WTC11 (cell line): ENCODE data around the gene BIRC5. TPM values are rescaled to one million over a fixed set of nuclear protein-coding genes. Genes with fewer than 3 reads are reported as not detected.
A peak's percentile ranks its signal among the peaks of the same experiment; 100 is the strongest.

Experiments used
- ATAC-seq: fragments of 200-7000 bp; cut with Tn5 transposase; 2 replicates; pipeline ENCODE4 v1.10.0; 2021; ENCODE audit warnings: mild to moderate bottlenecking, moderate library complexity
- CTCF ChIA-PET: fragments of 300-600 bp; sonication (Branson Sonifier 250); formaldehyde crosslinking; loops from one replicate; lab custom pipeline; 2021; ENCODE audit warnings: antibody characterized with exemption; lab: Charles Lee
- POLR2A ChIA-PET: fragments of 350-600 bp; sonication (Branson Sonifier 250); formaldehyde crosslinking; loops from one replicate; lab custom pipeline; 2021; ENCODE audit warnings: antibody characterized with exemption; lab: Charles Lee
- DNase-seq: peaks from one replicate; pipeline ENCODE4 v3.0.0; 2021; ENCODE audit warnings: low spot score
- H3K27ac Mint-ChIP-seq: 2 replicates; pipeline ENCODE4 v1.8.0; 2021; ENCODE audit warnings: mixed read lengths
- H3K27me3 Mint-ChIP-seq: 2 replicates; pipeline ENCODE4 v1.8.0; 2021; ENCODE audit warnings: low read depth, mild to moderate bottlenecking, moderate library complexity, mixed read lengths
- H3K36me3 Mint-ChIP-seq: 2 replicates; pipeline ENCODE4 v1.8.0; 2021; ENCODE audit warnings: mixed read lengths
- H3K4me1 Mint-ChIP-seq: 2 replicates; pipeline ENCODE4 v1.8.0; 2022; ENCODE audit warnings: mixed read lengths
- H3K4me3 Mint-ChIP-seq: 2 replicates; pipeline ENCODE4 v1.8.0; 2021; ENCODE audit warnings: mild to moderate bottlenecking, moderate library complexity, mixed read lengths
- H3K9me3 Mint-ChIP-seq: 2 replicates; pipeline ENCODE4 v1.8.0; 2021; ENCODE audit warnings: mixed read lengths
- CREB1 ChIP-seq: sonication (generic); formaldehyde crosslinking; IDR thresholded peaks from 2 replicates; pipeline ENCODE4 v1.8.0; 2023; ENCODE audit warnings: mild to moderate bottlenecking, missing genetic modification reagents
- EMX1 ChIP-seq: fragments of 250-450 bp; sonication (Bioruptor Pico); IDR thresholded peaks from 2 replicates; pipeline ENCODE4 v1.8.0; 2021; ENCODE audit warnings: mild to moderate bottlenecking
- ESRRA ChIP-seq: sonication (generic); formaldehyde crosslinking; IDR thresholded peaks from 2 replicates; pipeline ENCODE4 v1.8.1; 2022; ENCODE audit warnings: mild to moderate bottlenecking, missing genetic modification reagents, borderline replicate concordance
- ETV6 ChIP-seq: sonication (generic); formaldehyde crosslinking; IDR thresholded peaks from 2 replicates; pipeline ENCODE4 v1.8.1; 2022; ENCODE audit warnings: mild to moderate bottlenecking, missing genetic modification reagents
- JAZF1 ChIP-seq: fragments of 250-450 bp; sonication (Bioruptor Pico); IDR thresholded peaks from 2 replicates; pipeline ENCODE4 v1.9.0; 2021; ENCODE audit warnings: moderate library complexity, mild to moderate bottlenecking, inconsistent platforms
- MYBL2 ChIP-seq: sonication (generic); formaldehyde crosslinking; IDR thresholded peaks from 2 replicates; pipeline ENCODE4 v1.8.1; 2023; ENCODE audit warnings: mild to moderate bottlenecking, moderate library complexity, missing genetic modification reagents
- NR2C2 ChIP-seq: sonication (generic); formaldehyde crosslinking; IDR thresholded peaks from 2 replicates; pipeline ENCODE4 v1.8.0; 2022; ENCODE audit warnings: mild to moderate bottlenecking, missing genetic modification reagents
- OVOL2 ChIP-seq: fragments of 250-450 bp; sonication (Bioruptor Pico); IDR thresholded peaks from 2 replicates; pipeline ENCODE4 v1.9.0; 2021; ENCODE audit warnings: mild to moderate bottlenecking, borderline replicate concordance
- PRRX2 ChIP-seq: fragments of 250-450 bp; sonication (Bioruptor Pico); IDR thresholded peaks from 2 replicates; pipeline ENCODE4 v1.8.0; 2021; ENCODE audit warnings: mild to moderate bottlenecking
- SMAD4 ChIP-seq: sonication (generic); formaldehyde crosslinking; IDR thresholded peaks from 2 replicates; pipeline ENCODE4 v1.8.0; 2022; ENCODE audit warnings: mild to moderate bottlenecking, missing genetic modification reagents
- SOX15 ChIP-seq: fragments of 250-450 bp; sonication (Bioruptor Pico); IDR thresholded peaks from 2 replicates; pipeline ENCODE4 v1.9.0; 2021; ENCODE audit warnings: mild to moderate bottlenecking
- TEAD1 ChIP-seq: sonication (generic); formaldehyde crosslinking; IDR thresholded peaks from 2 replicates; pipeline ENCODE4 v1.8.0; 2022; ENCODE audit warnings: mild to moderate bottlenecking, missing genetic modification reagents
- ZNF423 ChIP-seq: fragments of 250-450 bp; sonication (Bioruptor Pico); IDR thresholded peaks from 2 replicates; pipeline ENCODE4 v2.1.2; 2022; ENCODE audit warnings: mild to moderate bottlenecking, moderate library complexity
- total RNA-seq: library from RNA; stranded (reverse); gene quantifications from 3 replicates; pipeline ENCODE4 v1.2.3, GENCODE V29; 2021
- TF ChIP-seq, protein P1 (sequence below): sonication (generic); formaldehyde crosslinking; IDR thresholded peaks from 2 replicates; pipeline ENCODE4 v1.8.0; 2022; ENCODE audit warnings: mild to moderate bottlenecking, missing genetic modification reagents
- TF ChIP-seq, protein P2 (sequence below): sonication (generic); formaldehyde crosslinking; IDR thresholded peaks from 2 replicates; pipeline ENCODE4 v1.8.0; 2022; ENCODE audit warnings: mild to moderate bottlenecking, missing genetic modification reagents
- TF ChIP-seq, protein P3 (sequence below): sonication (generic); formaldehyde crosslinking; IDR thresholded peaks from 2 replicates; pipeline ENCODE4 v1.8.1; 2023; ENCODE audit warnings: mild to moderate bottlenecking, missing genetic modification reagents, borderline replicate concordance
- TF ChIP-seq, protein P4 (sequence below): fragments of 250-450 bp; sonication (Bioruptor Pico); IDR thresholded peaks from 2 replicates; pipeline ENCODE4 v2.1.2; 2022; ENCODE audit warnings: mild to moderate bottlenecking, moderate library complexity
- TF ChIP-seq, protein P5 (sequence below): sonication (generic); formaldehyde crosslinking; IDR thresholded peaks from 2 replicates; pipeline ENCODE4 v1.8.1; 2023; ENCODE audit warnings: mild to moderate bottlenecking, missing genetic modification reagents
- TF ChIP-seq, protein P6 (sequence below): sonication (generic); formaldehyde crosslinking; IDR thresholded peaks from 2 replicates; pipeline ENCODE4 v1.8.0; 2023; ENCODE audit warnings: mild to moderate bottlenecking, missing genetic modification reagents
- TF ChIP-seq, protein P7 (sequence below): sonication (generic); formaldehyde crosslinking; IDR thresholded peaks from 2 replicates; pipeline ENCODE4 v1.8.1; 2023; ENCODE audit warnings: mild to moderate bottlenecking, missing genetic modification reagents

Gene BIRC5
- total RNA-seq, 1 experiment from 2014 or later = 115 TPM

DNA sequence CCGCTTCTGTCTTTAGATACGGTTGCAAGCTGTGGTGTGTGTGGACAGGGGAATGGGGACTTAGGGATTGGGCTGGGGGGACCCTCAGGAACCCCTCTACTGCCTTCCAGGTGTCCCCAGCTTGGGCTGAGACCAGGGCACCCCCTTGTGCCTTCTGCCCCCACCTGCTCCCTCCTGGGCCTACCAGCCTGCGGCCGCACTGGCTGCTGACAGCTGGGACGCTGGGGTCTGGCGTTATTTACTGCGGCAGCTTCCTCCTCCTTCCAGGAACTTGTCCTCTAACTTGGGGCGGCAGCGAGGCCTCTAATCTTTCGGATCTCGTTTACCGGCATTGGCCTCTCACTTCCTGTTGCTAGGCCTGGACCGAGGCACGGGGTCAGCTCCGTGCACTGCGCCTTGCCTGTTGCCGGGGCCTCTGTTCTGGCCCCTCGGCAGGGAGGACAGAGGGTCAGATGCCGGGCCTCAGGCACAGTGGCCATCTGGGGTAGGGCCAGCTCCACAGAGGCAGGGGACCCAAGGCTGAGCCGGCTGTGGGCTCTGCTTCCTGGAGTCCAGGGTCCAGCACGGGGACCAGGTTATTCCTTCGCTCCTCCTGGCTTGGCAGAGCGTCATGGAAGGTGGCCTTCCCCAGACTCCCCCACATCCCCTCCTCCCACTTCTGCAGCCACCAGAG lies 49.1 kb downstream of the BIRC5 start:
- H3K27me3 Mint-ChIP-seq = no peaks in the 10 kb centered on the region
- H3K9me3 Mint-ChIP-seq = no peaks in the 10 kb centered on the region
- no peak for ATAC-seq
- H3K36me3 Mint-ChIP-seq = no peaks in the 10 kb centered on the region
- POLR2A ChIA-PET = interaction anchor here (0.9 kb wide), 1 partner anchor 9 kb away, joined by 4 read pairs; no protein-coding TSS in a partner anchor
- peaks cover 38% of the 10 kb centered on the region for H3K4me1 Mint-ChIP-seq
- CTCF ChIA-PET = interaction anchor here (0.7 to 2.1 kb wide), 2 partner anchors 12 to 26 kb away, joined by 3 to 9 read pairs; no protein-coding TSS in a partner anchor
- no peak for DNase-seq
- TF ChIP-seq, protein P1, sequence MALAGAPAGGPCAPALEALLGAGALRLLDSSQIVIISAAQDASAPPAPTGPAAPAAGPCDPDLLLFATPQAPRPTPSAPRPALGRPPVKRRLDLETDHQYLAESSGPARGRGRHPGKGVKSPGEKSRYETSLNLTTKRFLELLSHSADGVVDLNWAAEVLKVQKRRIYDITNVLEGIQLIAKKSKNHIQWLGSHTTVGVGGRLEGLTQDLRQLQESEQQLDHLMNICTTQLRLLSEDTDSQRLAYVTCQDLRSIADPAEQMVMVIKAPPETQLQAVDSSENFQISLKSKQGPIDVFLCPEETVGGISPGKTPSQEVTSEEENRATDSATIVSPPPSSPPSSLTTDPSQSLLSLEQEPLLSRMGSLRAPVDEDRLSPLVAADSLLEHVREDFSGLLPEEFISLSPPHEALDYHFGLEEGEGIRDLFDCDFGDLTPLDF (CRISPR knock-in tag) = no peak
- TF ChIP-seq PRRX2 (CRISPR knock-in tag) (no peak), ETV6 (no peak), NR2C2 (CRISPR knock-in tag) (no peak), JAZF1 (CRISPR knock-in tag) (no peak), TEAD1 (CRISPR knock-in tag) (no peak), SMAD4 (CRISPR knock-in tag) (no peak)
- TF ChIP-seq, protein P2, sequence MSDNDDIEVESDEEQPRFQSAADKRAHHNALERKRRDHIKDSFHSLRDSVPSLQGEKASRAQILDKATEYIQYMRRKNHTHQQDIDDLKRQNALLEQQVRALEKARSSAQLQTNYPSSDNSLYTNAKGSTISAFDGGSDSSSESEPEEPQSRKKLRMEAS = no peak
- no peak overlapping the region for H3K4me3 Mint-ChIP-seq
- 0 out of 2 replicates have a peak overlapping the region, but pooled peaks have one; percentile 57 for H3K27ac Mint-ChIP-seq

DNA sequence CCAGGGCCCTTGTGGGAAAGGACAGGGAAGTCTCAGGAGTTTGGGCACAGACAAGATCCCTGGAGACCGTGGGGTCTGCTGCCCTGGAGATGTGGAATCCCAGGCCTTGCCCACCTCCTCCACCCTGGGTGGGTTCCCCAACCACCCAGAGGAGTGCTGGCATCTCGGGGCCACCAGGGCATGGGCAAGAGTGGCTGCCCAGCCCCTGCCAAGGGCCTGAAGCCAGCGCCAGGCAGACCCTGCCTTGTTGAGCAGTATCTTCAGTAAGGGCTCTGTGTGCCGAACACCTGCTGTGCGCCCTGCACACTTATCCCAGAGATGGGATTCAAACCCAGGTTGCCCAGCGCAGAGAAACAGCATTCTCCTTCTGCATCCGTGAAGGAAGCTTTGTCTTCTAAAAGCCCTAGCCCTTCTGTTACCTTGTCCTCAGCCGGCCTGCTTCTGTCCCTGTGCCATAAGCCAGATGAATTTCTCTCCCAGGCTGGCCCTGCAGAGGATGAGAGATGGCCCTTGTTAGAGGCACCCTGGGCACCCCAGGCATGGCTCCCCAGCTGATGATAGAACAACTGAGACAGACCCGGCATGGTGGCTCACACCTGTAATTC lies 49.8 kb downstream of the BIRC5 start:
- H3K36me3 Mint-ChIP-seq = no peaks in the 10 kb centered on the region
- no peak overlapping the region for H3K4me3 Mint-ChIP-seq
- DNase-seq (no peak), ATAC-seq (no peak)
- no peak overlapping the region for H3K27ac Mint-ChIP-seq
- peaks cover 2% of the 10 kb centered on the region; the same call in 1 of the 2 replicates for H3K27me3 Mint-ChIP-seq
- ChIA-PET CTCF (interaction anchor here (0.7 to 2.1 kb wide), 2 partner anchors 13 to 96 kb away, joined by 3 to 9 read pairs; partner anchors contain the start of gene SOCS3), POLR2A (interaction anchor here (0.6 kb wide), 2 partner anchors 106 to 1231 kb away, joined by 4 to 8 read pairs; no protein-coding TSS in a partner anchor)
- peaks cover 41% of the 10 kb centered on the region for H3K4me1 Mint-ChIP-seq
- no peaks in the 10 kb centered on the region for H3K9me3 Mint-ChIP-seq
- no peak for TF ChIP-seq ZNF423 (CRISPR knock-in tag)
- no peak for TF ChIP-seq EMX1 (CRISPR knock-in tag)
- TF ChIP-seq SOX15 (CRISPR knock-in tag) = no peak
- TF ChIP-seq MYBL2 (CRISPR knock-in tag) = no peak
- TF ChIP-seq JAZF1 (CRISPR knock-in tag) = no peak
- no peak for TF ChIP-seq ESRRA
- TF ChIP-seq, protein P3, sequence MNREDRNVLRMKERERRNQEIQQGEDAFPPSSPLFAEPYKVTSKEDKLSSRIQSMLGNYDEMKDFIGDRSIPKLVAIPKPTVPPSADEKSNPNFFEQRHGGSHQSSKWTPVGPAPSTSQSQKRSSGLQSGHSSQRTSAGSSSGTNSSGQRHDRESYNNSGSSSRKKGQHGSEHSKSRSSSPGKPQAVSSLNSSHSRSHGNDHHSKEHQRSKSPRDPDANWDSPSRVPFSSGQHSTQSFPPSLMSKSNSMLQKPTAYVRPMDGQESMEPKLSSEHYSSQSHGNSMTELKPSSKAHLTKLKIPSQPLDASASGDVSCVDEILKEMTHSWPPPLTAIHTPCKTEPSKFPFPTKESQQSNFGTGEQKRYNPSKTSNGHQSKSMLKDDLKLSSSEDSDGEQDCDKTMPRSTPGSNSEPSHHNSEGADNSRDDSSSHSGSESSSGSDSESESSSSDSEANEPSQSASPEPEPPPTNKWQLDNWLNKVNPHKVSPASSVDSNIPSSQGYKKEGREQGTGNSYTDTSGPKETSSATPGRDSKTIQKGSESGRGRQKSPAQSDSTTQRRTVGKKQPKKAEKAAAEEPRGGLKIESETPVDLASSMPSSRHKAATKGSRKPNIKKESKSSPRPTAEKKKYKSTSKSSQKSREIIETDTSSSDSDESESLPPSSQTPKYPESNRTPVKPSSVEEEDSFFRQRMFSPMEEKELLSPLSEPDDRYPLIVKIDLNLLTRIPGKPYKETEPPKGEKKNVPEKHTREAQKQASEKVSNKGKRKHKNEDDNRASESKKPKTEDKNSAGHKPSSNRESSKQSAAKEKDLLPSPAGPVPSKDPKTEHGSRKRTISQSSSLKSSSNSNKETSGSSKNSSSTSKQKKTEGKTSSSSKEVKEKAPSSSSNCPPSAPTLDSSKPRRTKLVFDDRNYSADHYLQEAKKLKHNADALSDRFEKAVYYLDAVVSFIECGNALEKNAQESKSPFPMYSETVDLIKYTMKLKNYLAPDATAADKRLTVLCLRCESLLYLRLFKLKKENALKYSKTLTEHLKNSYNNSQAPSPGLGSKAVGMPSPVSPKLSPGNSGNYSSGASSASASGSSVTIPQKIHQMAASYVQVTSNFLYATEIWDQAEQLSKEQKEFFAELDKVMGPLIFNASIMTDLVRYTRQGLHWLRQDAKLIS (CRISPR knock-in tag) = no peak
- TF ChIP-seq, protein P4, sequence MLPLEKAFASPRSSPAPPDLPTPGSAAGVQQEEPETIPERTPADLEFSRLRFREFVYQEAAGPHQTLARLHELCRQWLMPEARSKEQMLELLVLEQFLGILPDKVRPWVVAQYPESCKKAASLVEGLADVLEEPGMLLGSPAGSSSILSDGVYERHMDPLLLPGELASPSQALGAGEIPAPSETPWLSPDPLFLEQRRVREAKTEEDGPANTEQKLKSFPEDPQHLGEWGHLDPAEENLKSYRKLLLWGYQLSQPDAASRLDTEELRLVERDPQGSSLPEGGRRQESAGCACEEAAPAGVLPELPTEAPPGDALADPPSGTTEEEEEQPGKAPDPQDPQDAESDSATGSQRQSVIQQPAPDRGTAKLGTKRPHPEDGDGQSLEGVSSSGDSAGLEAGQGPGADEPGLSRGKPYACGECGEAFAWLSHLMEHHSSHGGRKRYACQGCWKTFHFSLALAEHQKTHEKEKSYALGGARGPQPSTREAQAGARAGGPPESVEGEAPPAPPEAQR (CRISPR knock-in tag) = no peak
- no peak for TF ChIP-seq OVOL2 (CRISPR knock-in tag)
- TF ChIP-seq, protein P5, sequence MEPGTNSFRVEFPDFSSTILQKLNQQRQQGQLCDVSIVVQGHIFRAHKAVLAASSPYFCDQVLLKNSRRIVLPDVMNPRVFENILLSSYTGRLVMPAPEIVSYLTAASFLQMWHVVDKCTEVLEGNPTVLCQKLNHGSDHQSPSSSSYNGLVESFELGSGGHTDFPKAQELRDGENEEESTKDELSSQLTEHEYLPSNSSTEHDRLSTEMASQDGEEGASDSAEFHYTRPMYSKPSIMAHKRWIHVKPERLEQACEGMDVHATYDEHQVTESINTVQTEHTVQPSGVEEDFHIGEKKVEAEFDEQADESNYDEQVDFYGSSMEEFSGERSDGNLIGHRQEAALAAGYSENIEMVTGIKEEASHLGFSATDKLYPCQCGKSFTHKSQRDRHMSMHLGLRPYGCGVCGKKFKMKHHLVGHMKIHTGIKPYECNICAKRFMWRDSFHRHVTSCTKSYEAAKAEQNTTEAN (CRISPR knock-in tag) = no peak
- TF ChIP-seq, protein P6, sequence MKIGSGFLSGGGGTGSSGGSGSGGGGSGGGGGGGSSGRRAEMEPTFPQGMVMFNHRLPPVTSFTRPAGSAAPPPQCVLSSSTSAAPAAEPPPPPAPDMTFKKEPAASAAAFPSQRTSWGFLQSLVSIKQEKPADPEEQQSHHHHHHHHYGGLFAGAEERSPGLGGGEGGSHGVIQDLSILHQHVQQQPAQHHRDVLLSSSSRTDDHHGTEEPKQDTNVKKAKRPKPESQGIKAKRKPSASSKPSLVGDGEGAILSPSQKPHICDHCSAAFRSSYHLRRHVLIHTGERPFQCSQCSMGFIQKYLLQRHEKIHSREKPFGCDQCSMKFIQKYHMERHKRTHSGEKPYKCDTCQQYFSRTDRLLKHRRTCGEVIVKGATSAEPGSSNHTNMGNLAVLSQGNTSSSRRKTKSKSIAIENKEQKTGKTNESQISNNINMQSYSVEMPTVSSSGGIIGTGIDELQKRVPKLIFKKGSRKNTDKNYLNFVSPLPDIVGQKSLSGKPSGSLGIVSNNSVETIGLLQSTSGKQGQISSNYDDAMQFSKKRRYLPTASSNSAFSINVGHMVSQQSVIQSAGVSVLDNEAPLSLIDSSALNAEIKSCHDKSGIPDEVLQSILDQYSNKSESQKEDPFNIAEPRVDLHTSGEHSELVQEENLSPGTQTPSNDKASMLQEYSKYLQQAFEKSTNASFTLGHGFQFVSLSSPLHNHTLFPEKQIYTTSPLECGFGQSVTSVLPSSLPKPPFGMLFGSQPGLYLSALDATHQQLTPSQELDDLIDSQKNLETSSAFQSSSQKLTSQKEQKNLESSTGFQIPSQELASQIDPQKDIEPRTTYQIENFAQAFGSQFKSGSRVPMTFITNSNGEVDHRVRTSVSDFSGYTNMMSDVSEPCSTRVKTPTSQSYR (CRISPR knock-in tag) = no peak
- TF ChIP-seq, protein P7, sequence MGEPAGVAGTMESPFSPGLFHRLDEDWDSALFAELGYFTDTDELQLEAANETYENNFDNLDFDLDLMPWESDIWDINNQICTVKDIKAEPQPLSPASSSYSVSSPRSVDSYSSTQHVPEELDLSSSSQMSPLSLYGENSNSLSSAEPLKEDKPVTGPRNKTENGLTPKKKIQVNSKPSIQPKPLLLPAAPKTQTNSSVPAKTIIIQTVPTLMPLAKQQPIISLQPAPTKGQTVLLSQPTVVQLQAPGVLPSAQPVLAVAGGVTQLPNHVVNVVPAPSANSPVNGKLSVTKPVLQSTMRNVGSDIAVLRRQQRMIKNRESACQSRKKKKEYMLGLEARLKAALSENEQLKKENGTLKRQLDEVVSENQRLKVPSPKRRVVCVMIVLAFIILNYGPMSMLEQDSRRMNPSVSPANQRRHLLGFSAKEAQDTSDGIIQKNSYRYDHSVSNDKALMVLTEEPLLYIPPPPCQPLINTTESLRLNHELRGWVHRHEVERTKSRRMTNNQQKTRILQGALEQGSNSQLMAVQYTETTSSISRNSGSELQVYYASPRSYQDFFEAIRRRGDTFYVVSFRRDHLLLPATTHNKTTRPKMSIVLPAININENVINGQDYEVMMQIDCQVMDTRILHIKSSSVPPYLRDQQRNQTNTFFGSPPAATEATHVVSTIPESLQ (CRISPR knock-in tag) = no peak
- no peak for TF ChIP-seq CREB1 (CRISPR knock-in tag)
